GM10847 (cell line): ENCODE results near the gene SPATA2.

Experiments
- POLR2A ChIP-seq: IDR thresholded peaks from 2 replicates; pipeline ENCODE4 v1.6.1; 2011; ENCODE audit not compliant: insufficient read length; ENCODE audit errors: extremely low read depth

SPATA2 gene

DNA sequence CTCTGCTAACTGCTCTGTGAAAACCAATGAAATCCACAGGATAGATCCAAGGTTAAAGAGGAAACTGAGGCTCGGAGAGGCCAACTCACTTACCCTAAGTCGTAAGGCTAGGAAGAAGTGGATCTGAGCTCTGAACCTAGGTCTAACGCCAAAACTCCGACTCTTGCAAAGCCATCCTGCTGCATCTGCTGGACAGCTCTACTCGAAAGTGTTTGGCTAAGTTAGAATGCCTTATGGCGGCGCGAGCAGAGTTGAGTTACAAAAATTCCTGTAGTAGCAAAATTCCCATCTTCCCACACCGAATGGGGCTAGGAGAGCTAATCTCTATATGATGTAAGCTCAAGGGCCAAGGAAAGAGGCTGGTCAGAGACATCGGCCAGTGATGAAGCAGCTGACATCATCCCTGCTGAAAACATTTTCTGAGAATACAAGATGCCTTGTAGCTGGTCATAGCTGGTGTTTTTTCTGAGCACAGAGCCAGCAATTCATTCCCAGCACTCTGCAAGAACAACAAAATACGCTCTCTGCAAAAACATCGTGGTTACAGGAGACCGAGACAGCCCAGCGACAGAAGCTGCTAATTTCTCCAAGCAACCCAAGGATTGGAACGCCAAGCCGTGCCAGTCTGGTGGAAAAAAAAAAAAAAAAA, 1.8 kb downstream of the SPATA2 start:
- TF ChIP-seq POLR2A = no peak

DNA sequence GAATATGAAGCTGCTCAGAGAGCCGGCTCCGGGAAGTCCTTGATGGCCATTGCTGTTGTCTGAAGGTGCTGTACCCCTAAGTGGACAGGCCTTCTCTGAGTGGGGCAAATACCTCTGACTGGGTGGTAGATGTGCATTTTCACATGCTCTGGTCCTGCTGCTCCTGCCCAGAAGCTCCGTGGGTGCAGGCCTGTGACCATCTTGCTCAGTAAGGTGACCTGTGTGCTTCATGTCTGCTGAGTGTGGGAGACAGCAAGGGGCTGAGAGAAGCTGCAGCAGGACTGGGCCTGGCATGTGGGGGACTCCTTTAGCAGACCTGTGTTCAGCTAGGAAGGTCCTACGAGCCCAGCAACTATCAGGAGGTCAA, 5.0 kb downstream of the SPATA2 start:
- TF ChIP-seq POLR2A = no peak

DNA sequence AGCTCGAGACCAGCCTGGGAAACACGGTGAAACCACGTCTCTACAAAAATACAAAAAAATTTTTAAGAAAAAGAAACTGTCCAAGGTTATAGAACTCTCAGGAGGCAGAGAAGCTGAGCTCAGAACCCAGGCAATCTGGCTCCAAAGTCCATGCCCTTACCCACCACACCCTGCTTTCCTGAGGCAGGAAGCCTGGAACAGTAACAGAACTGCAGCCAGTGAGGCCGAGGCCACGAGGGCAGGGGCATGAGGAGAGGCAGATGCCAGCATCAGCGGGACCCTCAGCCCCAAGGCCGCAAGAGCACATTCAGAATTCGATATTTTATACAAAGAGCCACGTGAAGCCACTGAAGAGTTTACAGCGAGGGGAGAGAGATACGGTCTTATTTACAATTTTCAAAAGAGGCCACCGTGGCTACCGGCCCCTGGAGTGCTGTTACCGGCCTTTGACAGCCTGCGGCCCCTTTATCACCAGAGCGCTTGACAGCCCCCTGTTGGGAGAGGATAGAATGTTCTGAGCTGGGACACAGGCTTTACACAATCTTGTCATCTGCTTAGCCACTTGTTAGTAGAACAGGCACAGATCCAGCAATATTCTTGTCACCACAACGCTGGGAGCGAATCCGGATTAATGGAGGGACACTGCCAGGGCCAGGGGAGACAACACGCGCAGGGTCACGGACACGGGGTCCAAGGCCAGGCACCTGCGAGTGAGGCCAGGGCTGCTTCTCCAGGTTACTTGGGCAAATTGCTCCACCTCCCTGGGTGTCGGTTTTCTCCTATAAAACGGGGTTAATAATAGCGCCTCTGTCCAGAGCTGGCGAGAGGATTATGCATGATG, 5.6 kb downstream of the SPATA2 start:
- TF ChIP-seq POLR2A = no peak

DNA sequence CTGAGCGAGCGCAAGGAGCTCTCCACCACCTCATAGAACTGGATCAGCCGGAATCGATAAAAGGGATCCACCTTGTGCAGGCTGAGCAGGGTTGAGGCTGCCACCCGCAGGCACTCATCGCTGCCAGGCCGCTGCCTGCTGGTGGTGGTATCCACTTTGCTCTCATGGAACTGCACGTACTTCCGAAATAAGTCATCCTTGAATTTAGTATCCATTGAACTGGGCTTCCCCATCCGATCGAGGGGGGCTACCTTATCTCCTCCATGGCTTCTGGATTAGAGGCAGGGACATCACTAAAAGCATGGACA, 7.1 kb downstream of the SPATA2 start:
- TF ChIP-seq POLR2A = no peak

DNA sequence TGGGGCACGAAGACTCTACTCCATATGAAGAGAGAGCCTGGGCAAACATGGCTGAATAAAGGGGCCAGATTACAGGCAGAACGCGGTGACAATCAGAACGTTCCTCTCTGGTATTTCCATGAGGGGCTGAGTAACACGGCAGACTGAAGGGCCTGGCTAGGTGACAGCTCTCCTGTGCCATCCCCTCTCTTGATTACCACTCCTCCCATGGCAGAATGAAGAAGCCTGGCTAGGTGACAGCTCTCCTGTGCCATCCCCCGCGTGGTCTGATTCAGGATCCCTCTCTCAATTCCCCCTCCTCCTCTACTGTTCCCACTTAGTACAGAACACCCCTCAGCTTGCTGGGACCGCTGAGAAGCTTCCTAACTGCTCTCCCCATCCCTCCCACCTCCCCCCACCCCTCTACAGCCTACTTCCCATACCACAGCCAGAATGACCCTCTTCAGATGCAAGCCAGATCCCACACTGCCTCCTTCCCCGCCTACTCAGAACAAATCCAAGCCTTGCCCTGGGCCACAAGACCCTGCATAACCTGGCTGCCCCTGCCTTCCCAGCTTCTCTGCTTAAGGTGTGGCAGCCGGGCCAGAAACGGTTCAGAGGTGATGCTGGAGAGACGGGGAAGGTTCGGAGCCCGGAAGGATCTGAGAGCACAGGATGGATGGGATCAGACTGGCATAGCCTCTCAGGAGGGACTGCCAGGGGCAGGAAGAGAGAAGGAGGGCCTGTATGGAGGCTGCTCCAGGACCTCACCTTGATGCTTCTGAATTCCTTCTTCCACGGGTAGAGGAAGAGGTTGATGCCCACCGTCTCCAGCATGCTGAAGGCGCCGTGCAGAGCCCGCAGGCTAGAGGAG, 7.7 kb downstream of the SPATA2 start:
- TF ChIP-seq POLR2A = no peak

DNA sequence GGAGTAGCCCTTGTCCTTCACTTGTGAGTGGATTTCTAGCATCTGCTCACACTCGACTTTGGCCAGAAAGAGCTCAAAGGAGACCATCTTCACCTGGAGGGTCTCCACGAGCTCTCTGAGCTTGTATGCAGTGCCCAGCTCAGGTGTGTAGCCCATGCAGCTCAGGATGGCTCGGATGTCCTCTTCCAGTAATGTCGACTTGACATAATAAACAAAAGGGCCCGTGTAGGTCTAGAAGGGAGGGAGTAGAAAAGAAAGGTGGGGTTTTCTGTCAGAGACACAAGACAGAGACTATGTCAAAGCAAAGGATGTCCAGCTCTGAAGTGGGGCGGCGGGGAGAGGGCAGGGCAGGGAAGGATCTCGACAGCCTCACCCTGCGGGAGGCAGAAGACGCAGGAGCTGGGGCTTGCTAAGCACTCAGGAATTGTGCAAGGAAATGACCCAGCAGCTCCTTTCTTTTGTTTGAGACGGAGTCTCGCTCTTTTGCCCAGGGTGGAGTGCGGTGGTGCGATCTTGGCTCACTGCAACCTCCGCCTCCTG, 8.6 kb downstream of the SPATA2 start:
- no peak for TF ChIP-seq POLR2A

DNA sequence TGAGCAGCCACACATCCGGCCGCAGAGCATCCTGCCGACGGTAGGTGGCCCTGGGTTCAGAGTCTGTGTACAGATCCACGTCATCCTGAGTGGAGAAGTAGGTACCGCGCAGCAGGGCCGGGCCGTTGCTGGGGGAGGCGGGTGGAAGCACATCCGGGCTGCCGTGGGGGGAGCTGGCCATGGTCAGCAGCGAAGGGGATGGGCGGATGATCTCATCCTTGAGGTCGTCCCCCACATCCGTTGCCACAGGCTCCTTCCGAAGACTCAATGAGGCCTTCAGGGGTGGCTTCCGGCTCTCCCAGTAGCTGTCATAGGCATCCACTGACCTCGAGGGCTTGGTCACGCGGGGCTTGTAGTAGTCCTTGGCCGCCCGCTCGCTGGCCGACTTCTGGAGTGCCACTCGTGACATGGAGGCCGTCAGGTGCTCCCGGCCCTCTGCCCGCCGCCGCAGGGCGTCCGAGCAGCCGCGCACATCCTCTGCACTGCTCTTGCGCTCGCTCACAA, 9.2 kb downstream of the SPATA2 start:
- TF ChIP-seq POLR2A = no peak

DNA sequence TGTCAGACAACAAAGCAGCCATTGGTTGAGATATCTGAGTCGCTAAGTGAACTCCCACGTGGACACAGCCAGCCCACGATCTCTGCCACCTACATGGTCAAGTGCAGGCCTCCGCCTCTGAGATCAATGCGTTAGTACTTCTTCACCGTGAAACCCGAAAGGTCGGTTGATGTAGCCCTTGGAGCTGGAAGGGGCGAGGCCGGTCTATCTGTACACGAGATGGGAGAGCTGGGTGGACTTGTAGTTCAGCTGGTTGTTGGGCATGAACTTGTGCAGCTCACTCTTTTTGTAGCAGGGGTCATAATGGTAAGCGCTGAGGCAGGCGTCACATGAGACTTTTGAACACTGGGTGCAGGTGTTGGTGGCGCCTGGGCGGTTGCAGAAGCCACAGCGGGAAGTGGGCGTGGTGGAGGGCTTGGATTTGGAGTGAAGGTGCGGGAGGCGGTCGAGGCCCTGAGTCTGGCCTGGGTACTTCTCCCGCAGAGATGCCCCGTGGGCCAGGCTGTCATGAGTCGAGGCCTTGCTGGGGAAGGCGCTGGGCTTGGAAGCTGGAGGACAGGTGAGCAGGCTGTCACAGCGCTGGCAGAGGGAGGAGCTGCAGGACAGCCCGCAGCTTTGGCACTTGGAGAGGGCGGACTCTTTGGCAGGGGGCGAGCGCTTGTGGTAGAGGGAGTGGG, 9.8 kb downstream of the SPATA2 start:
- no peak for TF ChIP-seq POLR2A

DNA sequence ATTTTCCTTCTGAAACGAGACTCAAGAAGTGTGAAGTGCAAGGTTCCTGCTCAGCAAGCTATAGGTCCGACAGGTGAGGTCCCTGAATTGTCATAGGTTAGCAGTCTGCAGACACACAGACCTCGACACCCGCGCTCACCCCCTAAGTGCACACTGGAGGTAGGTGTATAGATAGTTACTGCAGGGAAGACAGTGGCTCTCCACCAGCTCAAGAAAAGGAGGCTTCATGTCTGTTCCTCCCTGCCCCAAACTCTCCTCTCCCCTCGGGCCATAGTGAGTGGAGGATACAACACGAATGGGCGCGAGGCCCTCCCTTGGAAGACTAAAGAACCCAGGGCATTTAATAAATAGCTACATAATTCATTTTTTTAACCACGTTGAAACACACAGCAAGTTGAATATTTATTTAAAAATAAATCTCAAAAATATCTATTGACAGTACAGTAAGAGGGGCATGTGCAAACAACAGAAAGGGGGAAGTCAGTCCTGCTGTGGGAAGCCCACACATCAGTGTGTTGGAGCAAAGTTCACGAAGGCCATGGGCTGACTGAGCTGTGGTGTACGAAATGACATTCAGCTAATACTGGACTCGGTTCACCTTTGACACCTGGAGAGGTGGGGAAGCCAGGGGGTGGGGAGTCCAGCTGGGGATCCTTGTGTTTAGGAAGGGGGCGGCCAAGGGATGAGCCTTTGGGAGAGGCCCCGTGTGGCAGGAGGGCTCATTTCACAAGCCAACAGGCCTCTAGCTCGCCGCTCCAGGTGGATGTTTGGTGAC, 10.7 kb downstream of the SPATA2 start:
- no peak for TF ChIP-seq POLR2A

DNA sequence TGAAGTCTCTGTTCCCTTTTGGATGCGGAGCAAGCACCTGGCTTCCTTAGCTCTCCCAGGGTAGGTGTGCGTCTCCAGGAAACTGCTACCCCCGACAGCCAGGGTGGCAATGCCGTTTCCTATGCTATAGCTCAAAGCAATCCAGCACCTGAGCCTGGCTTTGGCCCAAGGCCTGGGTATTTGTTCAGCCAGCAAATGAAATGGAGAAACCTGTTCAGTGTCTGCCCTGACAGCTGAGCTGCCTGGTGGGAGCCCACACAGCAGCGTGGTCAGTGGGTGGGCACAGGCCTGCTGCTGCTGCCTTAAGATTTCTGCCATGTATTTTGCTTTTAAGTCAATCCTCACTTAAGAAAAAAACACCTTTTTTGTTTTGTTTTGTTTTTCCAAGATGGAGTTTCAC, 13.7 kb downstream of the SPATA2 start:
- no peak for TF ChIP-seq POLR2A

DNA sequence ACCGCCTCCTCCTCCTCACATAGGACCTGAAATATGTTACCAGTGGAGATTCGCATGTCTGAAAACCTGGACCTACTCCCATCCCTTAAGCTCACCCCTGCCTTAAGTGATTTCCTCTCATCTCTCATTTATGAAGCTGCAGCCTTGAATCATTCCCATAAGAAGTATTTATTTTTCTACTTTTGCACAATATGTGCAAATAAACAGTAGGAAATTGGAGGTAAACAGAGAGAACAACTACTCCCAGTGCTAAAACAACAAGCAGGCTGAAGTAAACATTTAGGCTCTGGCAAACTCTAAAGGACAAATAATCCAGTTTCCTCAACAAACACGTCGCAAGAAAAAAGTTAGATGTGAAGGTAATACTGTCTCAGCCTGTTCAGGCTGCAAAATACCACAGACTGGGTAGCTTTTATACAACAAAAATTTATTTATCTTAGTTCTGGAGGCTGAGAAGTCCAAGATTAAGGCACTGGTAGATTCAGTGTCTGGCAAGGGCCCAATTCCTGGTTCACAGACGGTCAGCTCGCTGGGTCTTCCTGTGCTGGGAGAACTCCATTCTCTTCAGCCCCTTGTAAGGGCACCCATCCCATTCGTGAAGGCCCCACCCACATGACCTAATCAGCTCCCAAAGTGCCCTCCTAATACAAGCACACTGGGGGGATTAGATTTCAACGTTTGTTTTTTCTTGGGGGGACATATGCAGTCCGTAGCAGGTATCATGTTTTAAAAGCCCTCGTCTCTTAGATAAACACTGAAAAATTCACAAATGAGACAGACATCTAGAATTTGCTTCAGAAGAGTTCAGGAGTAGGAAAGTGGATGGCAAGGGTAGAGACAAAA, 15.6 kb downstream of the SPATA2 start:
- TF ChIP-seq POLR2A = no peak

DNA sequence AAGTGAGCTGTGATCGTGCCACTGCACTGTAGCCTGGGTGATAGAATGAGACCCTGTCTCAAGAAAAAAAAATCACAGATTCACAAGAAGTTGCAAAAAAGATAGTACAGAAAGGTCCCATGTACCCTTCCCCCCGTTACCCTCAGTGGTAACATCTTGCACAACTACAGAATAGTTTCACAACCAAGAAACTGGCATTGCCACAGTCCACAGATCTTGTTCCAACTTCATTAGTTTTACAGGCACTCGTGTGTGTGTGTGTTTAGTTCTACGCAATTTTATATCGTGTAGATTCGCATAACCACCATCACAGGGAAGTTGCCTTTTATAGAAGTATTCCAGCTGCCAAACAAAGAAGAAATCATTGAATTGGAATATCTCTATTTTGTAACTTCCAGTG, 19.1 kb downstream of the SPATA2 start:
- no peak for TF ChIP-seq POLR2A

DNA sequence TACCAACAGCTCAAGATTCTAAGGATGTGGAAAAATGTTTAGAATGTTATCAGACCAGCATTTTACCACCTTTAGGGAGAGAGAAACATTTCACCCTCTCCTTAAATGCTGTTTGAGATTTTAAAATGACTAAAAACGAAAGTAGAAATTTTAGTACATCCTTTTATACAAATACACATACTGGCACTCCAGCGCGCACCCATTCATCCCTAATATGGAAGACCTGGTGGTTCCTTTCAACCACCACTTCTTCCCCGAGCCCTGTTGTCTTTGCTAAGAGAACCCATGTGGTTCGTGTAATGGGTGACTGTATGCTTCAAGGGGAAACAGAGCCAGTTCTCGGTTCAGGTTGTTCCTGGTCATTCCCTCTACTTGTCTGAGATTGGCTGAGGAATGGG, 21.3 kb downstream of the SPATA2 start:
- TF ChIP-seq POLR2A = no peak
